GM19351 (cell line): ENCODE data around the gene GP2.
A peak's percentile ranks its signal among the peaks of the same experiment; 100 is the strongest.

Source experiments
- ATAC-seq: cut with Tn5 transposase; IDR thresholded peaks from one replicate; pipeline ENCODE4 v1.9.1; 2021; ENCODE audit warnings: mild to moderate bottlenecking, moderate library complexity; ENCODE audit not compliant: unreplicated experiment

The GP2 gene

DNA sequence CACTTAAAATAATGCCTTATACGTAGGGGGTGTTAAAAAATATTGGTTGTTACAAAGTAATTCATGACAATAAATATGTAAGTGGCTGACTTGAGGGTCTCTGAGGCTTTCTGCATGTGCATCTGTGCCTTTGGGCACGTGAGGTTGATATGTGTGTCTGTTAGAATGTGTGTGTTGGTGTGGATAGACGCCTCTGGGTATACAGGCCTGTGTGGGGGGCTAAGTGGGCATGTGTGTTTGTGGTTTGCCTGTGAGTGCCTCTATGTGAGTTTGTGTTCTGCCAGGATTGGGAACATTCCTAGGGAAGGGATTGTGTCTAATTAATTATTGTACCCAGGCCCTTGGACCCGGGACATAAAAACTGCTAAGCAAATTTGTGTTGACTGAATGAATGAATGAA lies 19.0 kb downstream of the GP2 start:
- ATAC-seq = no peak

DNA sequence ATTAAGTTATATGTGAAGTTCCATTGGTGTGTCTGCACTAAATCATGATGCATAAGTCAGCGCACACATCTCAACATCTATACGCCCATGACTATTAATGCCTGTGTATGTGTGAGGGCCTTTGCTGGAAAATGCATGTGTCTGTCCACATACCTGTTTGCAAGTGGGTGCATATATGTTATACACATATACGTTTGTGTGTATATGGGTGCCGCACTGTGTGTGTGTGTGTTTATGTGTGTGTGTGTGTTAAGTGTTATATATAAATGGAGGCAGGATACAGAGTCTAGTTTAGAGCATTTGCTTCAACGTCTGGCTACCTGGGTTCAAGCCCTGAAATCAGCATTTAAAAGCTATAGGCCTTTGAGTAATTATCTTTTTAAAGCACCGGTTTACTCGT lies 19.5 kb downstream of the GP2 start:
- ATAC-seq = no peak

DNA sequence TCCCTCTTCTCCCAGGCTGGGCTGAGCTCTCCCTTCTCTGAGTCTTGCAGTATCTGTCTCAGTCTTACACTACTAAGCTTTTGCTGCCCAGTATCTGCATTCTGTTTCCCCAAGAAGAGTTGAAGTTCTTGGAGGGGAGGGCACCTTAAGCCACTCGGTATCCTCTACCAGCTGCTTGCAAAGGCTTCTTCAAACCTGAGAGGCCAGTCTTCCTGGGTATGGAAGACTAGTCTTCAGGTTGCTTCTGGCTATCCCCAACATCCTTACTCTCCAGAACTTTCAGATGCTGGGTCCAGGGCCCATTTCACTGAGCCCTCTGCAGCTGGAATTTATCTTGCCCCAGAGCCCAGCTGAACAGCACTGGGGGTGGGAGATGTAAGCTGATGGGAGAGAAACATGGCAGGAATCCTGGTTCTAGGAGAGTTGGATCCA lies 20.1 kb downstream of the GP2 start:
- no peak for ATAC-seq

DNA sequence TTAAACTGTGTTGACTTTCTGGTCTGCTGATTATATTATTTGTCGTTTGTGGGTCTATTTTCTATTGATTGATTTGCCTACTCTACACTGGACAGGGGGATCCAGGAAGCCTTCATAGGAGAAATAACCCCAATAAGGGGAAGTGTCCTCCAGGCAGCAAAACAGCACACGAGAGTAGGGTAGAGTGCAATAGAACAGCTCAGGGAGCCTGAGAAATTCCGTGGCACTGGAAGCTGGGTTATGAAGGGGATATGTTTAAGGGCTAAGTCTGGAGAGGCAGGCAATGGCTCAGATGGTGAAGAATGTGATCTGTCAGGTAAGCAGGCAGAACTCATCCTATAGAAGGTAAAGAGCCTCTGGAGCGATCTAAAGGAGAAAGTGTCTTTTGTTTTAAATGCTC lies 20.9 kb downstream of the GP2 start:
- ATAC-seq = no peak

DNA sequence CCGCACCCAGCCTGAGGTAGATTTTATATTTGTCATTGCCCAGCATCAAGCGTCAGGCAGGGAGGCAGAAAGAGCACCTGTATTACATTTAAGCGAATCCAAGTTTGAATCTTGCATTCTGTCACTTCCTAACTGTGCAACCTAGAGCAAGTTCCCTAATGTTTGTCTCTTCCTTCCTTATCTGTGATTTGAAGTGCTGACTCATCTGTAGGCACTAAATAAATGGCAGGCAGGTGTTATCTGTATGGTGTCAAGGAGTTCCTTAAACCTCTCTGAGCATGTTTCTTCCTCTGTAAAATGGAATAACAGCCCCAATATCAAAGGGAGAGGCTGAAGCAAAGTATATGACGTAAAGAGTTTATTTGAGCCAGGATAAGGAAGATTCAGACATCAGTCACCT lies 24.3 kb downstream of the GP2 start:
- ATAC-seq = no peak

DNA sequence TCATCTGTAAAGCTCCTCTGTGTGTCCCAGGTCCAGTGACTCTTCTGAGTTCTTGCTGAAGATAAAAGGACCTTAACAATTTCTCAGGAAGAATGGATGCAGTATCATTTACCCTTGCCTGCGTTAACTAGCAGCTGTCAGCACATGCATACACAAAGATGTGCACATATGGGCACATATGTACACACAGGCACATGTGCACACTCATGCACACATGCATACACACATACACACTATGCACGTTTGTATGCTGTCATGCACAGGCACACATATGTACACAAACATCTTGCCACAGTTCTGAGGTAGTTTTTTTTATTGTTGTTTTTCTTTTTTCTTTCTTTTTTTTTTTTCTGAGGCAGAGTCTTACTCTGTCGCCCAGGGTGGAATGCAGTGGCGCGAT lies 24.9 kb downstream of the GP2 start:
- no peak for ATAC-seq

DNA sequence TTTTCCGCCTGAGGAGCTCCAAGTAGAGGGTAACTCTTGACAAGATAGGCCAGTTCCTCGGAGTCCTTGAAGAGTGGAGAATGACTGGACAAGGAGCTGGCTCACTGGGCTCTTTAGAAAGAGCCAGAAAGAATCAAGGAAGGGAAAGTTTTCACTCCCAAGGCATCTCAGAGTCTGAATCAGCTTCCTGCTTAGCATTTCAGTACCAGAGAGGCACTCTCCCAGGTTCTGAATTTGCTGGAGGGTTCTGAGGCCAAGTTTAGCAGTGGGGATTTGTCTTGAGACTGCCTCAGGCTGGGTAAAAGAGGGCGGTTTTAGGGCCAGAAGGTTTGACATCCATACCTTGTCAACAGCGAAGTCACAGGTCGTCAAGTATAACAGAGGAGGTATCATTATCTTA lies 25.5 kb downstream of the GP2 start:
- ATAC-seq = no peak

DNA sequence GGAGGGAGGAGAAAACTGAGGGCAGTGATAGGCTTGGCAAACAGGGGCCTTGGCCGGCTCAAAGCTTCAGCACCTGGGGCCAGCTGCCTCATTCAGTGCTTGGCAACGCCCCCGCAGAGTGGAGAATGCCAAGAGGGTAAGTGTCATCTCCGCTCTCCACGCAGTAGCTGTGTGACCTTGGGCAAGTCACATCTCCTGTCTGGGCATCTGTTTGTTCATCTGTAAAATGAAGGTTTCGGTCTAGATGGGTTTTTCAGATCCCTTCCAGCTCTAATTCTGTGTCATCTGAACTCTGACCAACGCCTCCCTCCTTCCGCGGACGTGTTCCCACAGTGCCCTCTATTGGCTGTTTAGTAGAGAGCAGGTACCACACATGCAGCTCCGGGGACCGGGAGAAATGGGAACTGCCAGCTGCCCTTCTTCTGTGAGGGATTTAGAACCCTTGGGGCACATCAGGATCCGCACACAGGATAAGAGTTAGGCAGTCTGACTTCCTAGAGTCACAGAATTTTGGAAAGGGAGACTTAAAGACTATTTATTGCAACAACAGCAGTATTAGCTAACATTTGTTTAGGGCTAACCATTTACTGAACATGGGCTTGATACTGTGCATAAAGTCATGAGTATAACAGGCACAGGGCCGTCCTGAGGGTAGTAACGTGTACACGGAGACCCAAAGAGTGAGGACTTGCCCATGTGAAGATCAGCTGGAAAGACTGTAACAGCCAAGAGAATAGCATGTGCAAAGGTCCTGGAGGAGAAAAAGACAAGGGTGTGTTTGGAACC lies 26.8 kb downstream of the GP2 start:
- peak; percentile 72 for ATAC-seq

DNA sequence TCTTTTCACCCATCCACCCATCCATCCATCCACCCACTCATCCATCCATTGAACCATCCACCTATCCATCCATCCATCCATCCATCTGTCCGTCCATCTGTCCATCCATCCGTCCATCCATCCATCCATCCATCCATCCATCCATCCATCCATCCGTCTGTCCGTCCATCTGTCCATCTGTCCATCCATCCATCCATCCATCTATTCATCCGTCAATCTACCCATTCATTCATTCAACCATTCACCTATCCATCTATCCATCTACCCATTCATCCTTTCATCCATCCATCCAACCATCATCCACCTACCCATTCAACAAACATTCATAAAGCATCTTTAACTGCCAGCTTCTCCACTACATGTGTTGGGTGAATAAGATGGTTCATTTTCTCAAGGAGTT lies 28.9 kb downstream of the GP2 start:
- no peak for ATAC-seq

DNA sequence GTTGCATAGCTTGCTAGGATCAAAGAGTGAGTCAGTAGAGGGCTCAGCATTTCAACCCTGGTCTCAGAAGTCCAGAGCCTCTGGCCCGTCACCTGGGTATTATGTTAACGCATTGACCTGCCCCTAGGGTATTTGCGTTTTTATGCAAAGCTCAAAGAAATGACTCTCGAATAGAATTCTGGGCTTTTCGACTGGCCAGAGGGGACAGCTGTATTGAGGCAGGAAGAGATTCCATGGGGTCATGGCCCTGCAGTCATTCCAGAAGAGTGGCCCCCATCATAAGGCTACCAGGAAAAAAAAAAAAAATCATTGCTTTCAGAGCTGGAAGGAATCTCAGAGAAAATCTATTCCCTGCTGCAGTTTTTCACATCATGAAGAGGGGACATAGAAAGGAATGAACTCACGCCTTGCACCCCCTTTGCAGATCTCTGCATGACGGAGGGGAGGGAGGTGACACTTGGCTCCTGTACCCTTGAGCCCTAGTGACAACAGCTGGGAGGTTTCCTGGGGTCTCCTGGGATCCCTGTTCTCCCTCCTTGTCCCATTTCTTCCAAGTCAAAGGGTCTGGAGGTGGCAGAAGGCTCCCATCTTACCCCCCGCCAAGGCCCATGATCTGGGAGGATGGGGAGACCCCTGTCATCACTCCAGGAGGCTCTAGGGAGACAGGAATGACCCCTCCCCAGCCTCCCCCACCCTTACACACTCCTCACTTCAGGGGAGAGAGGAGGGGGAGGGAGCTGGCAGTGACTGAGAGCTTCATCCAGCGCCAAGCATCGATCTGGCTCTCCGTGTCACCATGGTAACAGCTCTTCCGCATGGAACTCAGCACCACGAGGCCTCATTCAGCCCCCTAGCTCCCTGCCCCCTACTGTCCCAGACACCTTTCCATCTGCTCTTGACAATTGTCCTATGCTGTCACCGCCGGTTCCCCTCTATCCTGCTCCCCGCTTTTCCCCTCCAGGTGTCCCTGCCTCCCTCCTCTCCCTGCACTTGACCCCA lies 35.8 kb downstream of the GP2 start:
- ATAC-seq = no peak

DNA sequence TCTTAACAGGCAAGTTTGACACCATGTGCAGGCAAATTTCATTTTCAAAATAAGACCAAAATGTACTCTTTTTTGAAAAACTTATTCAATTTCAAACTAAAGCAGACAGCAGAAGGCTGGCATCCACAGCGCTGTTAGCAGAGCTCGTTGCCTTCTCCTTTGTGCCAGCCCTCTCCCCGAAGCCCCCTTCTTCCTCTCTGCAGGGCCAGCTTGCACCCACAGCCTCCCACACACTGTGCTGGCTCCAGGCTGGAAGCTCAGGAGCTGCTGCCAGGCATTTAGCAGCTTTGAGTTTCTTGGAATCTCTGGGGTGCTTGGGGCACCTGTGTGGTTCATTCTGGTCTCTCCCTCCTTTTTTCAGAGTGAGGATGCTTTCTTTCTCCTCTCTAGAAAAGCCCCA lies 37.7 kb downstream of the GP2 start:
- ATAC-seq = no peak

DNA sequence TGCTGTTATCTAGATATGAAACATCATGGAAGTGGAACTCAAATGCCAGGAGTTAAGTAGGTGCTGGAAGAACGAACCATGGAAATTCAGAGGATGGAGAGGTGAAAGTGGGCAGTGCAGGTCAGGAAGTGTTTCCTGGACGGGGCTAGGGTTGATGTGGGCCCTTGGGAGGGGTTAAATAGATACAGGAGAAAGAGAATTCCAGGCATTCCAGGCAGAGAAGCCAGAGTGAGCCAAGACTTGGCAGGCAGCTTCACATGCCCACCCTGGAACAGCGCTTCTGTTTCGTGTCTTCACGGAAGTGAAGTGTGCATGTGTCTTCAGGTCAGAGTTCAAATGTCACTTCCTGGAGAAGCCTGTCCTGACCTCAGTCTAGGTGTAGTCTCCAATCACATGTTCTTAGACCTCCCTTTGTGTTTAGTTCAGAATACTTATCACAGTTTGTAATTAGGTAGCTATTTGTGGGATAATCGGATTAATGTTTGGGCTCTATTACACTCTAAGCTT lies 41.3 kb downstream of the GP2 start:
- ATAC-seq = no peak

DNA sequence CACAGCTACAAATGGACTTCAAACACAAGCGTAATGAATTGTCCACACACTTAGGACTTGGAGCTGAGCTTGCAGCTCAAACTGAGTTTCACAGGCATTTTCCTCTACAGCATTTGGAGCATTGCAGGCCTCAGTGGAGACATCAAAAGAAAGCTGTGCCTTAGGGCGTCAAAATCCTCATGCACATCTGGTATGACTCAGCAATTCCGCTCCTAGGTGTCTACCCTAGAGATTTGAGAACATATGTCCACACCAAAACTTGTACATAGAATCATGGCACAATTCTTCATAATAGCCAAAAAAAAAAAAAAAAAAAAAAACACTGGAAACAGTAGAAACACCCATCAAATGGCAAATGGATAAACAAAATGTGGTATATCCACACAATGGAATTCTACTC lies 47.1 kb downstream of the GP2 start:
- ATAC-seq = no peak

DNA sequence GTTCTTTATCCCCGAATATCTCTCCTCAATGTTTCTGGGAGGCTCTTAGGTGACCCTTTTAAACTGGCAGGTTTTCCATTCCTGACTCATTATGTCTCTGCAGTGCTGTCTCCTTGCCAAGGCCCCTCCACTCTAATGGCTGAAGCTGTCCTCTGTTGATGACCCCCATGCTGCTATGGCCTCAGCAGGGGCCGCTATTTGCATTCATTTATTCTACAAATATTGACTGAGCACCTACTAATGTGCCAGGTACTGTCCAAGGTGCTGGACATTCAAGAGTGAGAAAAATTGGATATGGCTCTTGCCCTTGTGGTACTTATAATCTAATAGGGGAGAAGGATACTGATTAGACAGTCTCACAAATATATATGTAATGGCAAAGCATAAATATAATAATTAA lies 55.4 kb downstream of the GP2 start:
- no peak for ATAC-seq

DNA sequence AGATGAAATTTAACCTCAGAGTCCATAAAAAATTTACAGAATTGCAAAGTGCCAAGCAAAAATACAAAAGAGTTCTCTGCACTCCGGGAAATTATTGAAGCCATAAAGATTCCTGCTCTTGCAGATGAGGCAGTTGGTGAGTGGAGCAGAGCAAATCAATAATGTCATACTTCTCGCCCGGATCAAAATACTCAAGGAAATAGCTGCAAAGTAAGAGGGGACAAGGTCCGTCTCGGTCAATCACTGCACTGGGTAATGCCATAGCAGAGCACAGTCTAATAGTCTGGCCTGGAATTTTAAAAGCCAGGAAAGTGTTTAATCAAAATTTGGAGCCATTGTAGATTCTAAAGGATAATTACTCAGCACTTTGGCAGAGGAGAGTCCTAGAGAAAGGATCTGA lies 58.9 kb downstream of the GP2 start:
- no peak for ATAC-seq

DNA sequence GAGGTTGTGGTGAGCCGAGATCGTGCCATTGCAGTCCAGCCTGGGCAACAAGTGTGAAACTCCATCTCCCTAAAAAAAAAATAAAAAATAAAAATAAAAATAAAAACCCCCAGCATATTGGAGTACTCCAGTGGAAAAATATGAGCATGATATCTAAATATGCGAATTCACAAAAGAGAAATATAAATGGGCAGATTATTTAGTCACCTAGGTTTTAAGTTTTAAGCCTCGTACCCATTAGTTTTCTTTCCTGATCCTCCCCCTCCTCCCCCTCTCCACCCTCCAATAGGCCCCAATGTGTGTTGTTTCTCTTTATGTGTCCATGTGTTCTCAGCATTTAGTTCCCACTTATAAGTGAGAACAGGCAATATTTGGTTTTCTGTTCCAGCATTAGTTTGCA lies 62.3 kb downstream of the GP2 start:
- ATAC-seq = no peak

DNA sequence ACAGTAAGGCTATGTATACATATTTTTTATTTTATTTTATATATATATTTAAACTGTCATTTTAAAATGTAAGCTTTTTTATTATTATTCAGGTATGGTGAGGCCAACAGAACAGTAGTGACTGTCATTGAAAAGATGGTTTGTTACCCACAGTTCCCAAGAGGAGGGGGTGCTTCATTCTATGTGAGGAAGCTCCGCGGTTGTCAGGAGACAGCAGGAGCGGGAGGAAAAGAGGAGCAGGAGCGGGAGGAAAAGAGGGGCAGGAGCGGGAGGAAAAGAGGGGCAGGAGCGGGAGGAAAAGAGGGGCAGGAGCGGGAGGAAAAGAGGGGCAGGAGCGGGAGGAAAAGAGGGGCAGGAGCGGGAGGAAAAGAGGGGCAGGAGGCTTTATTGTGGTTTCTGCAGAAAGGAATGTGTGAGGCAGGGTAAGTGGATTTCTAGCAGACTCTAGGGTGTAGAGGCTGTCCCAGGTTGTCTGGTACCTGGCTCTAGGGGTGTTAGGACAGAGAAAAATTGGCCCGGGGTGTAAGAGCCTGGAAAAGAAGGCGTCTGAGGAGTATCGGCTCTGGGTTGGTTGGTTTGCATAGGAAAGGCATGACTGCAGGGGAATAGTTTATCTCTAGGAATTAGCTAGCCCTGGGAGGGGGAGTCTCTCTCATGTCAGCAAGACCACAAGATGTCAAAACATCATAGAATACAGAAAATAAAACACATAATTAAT lies 64.0 kb downstream of the GP2 start:
- ATAC-seq = no peak

DNA sequence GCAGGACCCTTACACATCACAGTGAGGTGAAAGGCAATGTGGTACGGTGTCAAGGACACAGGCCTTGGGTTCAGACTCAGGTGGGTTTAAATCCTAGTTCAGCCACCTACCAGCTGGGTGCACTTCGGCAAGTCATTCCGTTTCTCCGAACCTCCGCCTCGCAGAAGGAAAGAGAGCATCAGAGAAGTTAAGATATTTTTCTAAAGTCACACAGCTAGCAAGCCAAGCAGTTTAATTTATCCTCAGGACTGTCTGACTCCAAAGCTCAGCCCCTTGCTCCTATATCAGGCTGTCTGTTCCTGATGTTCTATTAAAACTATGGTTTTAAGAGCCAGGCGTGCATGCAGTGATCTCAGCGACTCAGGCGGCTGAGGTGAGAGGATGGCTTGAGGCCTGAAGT lies 65.1 kb downstream of the GP2 start:
- ATAC-seq = no peak

DNA sequence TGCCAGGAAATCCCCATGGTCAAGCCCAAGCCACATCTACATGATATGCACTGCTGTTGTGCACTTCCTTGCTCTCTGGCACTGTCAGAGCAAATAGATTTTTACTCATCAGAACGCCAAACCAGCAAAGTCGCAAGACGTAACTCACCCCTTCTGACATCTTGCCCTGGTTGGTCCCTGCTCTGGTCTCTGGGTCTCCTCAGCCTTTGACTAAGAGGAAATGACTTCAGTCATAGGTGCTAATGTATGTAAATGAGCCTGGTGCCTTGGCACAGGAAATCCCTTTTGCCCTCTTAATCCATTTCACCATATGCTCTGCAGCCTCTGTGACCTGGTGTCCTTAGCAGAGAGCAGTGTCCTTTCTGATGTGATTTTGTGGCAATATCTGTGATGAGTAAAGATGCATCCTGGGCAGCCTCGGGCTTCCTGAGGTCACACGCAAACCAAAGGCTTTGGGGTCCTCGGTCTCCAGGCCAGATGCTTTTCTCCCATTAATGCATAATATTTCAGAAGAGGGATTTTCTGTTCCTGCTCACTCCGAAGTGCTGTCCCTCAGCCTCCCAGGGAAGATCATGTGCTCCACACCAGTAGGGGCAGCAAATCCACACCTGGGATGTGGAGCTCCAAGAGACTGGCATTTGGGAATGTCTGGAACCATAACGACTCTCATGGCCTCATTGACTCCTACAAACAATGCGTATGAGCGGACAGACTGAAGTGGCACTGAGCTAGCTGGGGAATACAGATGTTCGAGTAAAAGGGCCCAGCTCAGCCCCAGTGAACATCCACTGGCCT lies 66.9 kb downstream of the GP2 start:
- ATAC-seq = no peak
